HepG2 (cell line): ENCODE results near the gene OBP2A.

Experiments
- GABPA ChIP-seq, 2 experiments: IDR thresholded peaks; 2 replicates each; pipeline ENCODE4 v1.6.1; 2011 to 2016; ENCODE audit warnings: low read depth in 2 of 2, low read length in 1 of 2, missing biosample characterization in 1 of 2, missing genetic modification characterization in 1 of 2
- ZBTB43 ChIP-seq: sonication (generic); formaldehyde crosslinking; conservative IDR thresholded peaks from 2 replicates; pipeline ENCODE4 v1.4.0; 2020; ENCODE audit warnings: missing genetic modification reagents
- TF ChIP-seq, protein P1 (sequence below): sonication (generic); formaldehyde crosslinking; IDR thresholded peaks from 2 replicates; pipeline ENCODE4 v1.5.0; 2020; ENCODE audit warnings: mild to moderate bottlenecking, missing genetic modification reagents, moderate library complexity

DNA sequence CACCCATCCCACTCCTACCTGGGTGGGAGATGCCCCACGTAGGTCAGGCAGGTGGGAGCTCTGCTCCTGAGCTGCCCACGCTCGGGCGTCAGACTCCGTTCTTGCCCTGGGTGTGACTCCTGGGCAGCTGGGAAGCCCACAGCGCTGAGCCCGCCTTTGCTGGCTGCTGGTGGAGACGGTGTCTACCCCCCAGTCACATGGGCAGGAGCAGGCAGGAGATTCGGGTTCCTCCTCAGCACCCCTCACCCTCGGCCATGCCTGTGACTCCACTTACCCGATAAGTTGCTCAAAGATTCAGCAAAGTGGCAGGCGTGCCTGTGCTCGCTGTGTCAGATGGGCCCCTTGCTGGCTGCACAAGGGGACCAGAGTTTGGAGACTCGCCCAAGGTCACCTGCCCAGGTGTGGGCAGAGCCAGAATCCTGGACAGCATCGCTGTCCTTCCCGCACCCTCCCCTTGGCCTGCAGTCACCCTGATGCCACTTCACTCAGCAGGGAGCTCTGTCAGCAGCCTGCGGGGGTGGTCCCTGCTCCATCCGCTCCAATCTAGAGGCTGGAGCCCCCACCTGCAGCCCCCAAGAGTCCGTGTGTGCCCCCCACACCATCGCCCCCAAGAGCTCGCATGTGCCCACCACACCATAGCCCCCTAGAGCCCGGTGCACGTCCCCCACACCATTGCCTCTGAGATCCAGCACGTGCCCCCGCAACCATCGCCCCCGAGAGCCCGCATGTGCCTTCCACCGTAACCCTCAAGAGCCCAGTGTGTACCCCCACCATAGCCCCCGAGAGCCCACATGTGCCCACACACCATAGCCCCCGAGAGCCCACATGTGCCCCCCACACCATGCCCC is 20.5 kb upstream of the OBP2A start:
- TF ChIP-seq, protein P1, sequence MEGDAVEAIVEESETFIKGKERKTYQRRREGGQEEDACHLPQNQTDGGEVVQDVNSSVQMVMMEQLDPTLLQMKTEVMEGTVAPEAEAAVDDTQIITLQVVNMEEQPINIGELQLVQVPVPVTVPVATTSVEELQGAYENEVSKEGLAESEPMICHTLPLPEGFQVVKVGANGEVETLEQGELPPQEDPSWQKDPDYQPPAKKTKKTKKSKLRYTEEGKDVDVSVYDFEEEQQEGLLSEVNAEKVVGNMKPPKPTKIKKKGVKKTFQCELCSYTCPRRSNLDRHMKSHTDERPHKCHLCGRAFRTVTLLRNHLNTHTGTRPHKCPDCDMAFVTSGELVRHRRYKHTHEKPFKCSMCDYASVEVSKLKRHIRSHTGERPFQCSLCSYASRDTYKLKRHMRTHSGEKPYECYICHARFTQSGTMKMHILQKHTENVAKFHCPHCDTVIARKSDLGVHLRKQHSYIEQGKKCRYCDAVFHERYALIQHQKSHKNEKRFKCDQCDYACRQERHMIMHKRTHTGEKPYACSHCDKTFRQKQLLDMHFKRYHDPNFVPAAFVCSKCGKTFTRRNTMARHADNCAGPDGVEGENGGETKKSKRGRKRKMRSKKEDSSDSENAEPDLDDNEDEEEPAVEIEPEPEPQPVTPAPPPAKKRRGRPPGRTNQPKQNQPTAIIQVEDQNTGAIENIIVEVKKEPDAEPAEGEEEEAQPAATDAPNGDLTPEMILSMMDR: no peak
- TF ChIP-seq GABPA (IDR thresholded peaks at IDR 0.05; ENCODE audit: low read depth, low read length) (no peak), GABPA (CRISPR knock-in tag; IDR thresholded peaks at IDR 0.05; ENCODE audit: low read depth) (no peak), ZBTB43 (CRISPR knock-in tag) (no peak)
